ENCODE results near the gene AXIN2. TPM values are rescaled to one million over a fixed set of nuclear protein-coding genes. Genes with fewer than 3 reads are reported as not detected.

The AXIN2 gene
- total RNA-seq, 2 experiments from 2014 or later: 2.3 to 2.5 TPM

DNA sequence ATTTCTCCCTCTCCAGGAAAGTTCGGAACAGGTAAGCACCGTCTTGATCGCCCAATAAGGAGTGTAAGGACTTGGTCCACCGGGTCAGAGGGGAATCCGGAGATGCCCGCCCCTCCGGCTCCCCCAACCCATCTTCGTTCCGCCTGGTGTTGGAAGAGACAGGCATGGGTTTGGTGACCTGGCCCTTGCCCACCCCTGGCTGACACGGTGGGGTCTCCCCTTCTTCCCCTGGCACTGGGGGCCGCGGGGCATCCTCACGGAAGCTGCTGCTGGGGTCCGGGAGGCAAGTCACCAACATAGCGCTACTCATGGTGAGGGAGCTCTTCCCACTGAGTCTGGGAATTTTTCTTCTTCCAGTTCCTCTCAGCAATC lies 3.2 kb downstream of the AXIN2 start:
- intact Hi-C loops (cut with micrococcal nuclease): loop anchor here (5.0 kb wide), 1 partner anchor 296 kb away; no protein-coding TSS in a partner anchor
- no peak for DNase-seq
- H3K27ac Mint-ChIP-seq: no peak overlapping the region
- no peaks in the 10 kb centered on the region for H3K36me3 Mint-ChIP-seq (ENCODE audit: low read depth)
- no peaks in the 10 kb centered on the region for H3K9me3 Mint-ChIP-seq
- H3K4me3 Mint-ChIP-seq: peak overlapping the region; percentile 85
- peaks cover 31% of the 10 kb centered on the region for H3K4me1 Mint-ChIP-seq (ENCODE audit: low read depth)
- CTCF ChIA-PET: interaction anchor here (1.1 to 3.1 kb wide), 4 partner anchors 8 to 264 kb away, joined by 3 to 22 read pairs (median 4); no protein-coding TSS in a partner anchor
- H3K27me3 Mint-ChIP-seq (ENCODE audit: low read depth): peaks cover 2% of the 10 kb centered on the region

DNA sequence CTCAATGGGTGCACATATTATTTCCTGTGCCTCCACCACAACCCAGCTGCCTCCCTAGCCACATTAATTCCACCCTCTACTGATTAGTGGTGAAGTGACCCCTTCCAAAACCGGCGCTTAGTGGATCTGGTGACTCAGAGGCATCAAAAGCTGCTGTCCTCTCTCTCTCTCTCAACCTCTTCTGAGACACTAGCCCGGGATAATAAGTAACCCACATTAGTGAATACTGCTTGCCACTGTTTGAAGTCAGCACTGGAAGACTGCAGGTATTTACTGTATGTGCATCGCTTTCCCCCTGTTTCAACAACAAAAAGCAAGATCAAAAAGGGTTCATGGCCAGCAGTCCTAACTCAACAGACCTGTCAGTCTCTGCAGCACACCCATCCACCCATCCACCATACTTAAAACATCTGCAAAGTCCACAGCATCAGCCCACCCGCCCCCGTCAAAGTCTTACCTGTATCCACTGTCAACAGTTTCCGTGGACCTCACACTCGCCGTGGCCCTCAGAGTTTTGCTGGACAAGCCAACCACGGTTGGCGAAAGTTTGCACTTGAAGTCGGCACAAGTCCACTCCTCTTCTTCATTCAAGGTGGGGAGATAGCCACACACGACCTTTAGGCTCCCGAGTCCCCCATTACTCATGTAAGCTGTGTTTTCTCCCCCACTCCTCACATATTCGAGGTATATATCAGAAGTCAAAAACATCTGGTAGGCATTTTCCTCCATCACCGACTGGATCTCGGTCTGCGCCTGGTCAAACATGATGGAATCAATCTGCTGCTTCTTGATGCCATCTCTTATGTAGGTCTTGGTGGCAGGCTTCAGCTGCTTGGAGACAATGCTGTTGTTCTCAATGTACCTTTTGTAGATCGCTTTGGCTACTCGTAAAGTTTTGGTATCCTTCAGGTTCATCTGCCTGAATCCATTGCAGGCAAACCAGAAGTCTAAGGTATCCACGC lies 3.8 kb downstream of the AXIN2 start:
- H3K27ac Mint-ChIP-seq: no peak overlapping the region
- intact Hi-C loops (cut with micrococcal nuclease): loop anchor here (2.0 to 5.0 kb wide), 3 partner anchors 139 to 295 kb away; no protein-coding TSS in a partner anchor

DNA sequence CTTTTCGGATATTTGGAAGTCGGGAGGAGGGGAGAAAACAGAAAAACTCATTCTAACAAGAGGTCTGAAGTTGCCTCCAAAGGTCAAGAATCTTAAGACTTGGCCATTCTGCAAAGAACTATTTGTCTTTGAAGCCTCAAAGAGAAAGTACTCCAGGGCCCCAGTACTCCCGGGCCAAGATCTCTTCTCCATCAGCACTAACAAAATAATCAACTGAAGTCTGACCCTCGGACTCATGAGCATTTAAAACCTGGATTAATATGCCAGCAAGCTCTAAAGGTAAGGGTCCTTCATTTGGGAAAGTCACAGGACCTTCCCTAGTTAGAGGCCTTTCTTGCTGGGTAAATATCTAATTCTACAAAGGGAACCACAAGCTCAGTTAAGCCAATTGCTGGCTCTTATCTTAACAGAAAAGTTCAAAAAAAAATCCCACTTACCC lies 4.5 kb downstream of the AXIN2 start:
- Mint-ChIP-seq H3K9me3 (no peaks in the 10 kb centered on the region), H3K36me3 (ENCODE audit: low read depth) (peaks cover 3% of the 10 kb centered on the region), H3K27me3 (ENCODE audit: low read depth) (peaks cover 2% of the 10 kb centered on the region), H3K4me1 (ENCODE audit: low read depth) (peaks cover 33% of the 10 kb centered on the region), H3K27ac (no peak overlapping the region), H3K4me3 (no peak overlapping the region)
- no peak for DNase-seq
- CTCF ChIA-PET: interaction anchor here (0.6 to 3.1 kb wide), 13 partner anchors 18 to 1171 kb away, joined by 3 to 22 read pairs (median 4); no protein-coding TSS in a partner anchor
- intact Hi-C loops (cut with micrococcal nuclease): loop anchor here (1.0 to 5.0 kb wide), 8 partner anchors 10 to 431 kb away; no protein-coding TSS in a partner anchor

More for the DNA sequence above, 3.8 kb downstream of the AXIN2 start:
- Mint-ChIP-seq H3K36me3 (ENCODE audit: low read depth) (peaks cover 3% of the 10 kb centered on the region), H3K4me1 (ENCODE audit: low read depth) (peaks cover 32% of the 10 kb centered on the region), H3K4me3 (no peak overlapping the region), H3K27me3 (ENCODE audit: low read depth) (peaks cover 2% of the 10 kb centered on the region), H3K9me3 (no peaks in the 10 kb centered on the region)
- CTCF ChIA-PET: interaction anchor here (0.6 to 3.1 kb wide), 13 partner anchors 19 to 1170 kb away, joined by 3 to 22 read pairs (median 4); no protein-coding TSS in a partner anchor
- DNase-seq: peak; percentile 30

GRCh38 chr17:65556014-65556909 lies 5.2 kb downstream of the AXIN2 start:
- DNase-seq: peak; percentile 95
- peaks cover 2% of the 10 kb centered on the region for H3K27me3 Mint-ChIP-seq (ENCODE audit: low read depth)
- intact Hi-C loops (cut with micrococcal nuclease): loop anchor here (1.0 to 5.0 kb wide), 8 partner anchors 9 to 432 kb away; no protein-coding TSS in a partner anchor
- peaks cover 3% of the 10 kb centered on the region for H3K36me3 Mint-ChIP-seq (ENCODE audit: low read depth)
- CTCF ChIA-PET: interaction anchor here (0.6 to 3.1 kb wide), 18 partner anchors 12 to 1172 kb away, joined by 3 to 22 read pairs (median 4); no protein-coding TSS in a partner anchor
- peaks cover 35% of the 10 kb centered on the region for H3K4me1 Mint-ChIP-seq (ENCODE audit: low read depth)
- H3K27ac Mint-ChIP-seq: no peak overlapping the region
- no peak overlapping the region for H3K4me3 Mint-ChIP-seq
- H3K9me3 Mint-ChIP-seq: no peaks in the 10 kb centered on the region

GRCh38 chr17:65554553-65555223 lies 6.8 kb downstream of the AXIN2 start:
- CTCF ChIA-PET: no interaction called here
- DNase-seq: no peak
- H3K9me3 Mint-ChIP-seq: no peaks in the 10 kb centered on the region
- peaks cover 47% of the 10 kb centered on the region for H3K4me1 Mint-ChIP-seq (ENCODE audit: low read depth)
- H3K36me3 Mint-ChIP-seq (ENCODE audit: low read depth): peaks cover 6% of the 10 kb centered on the region
- H3K27ac Mint-ChIP-seq: no peak overlapping the region
- H3K27me3 Mint-ChIP-seq (ENCODE audit: low read depth): peaks cover 2% of the 10 kb centered on the region
- intact Hi-C loops (cut with micrococcal nuclease): loop anchor here (2.0 to 5.0 kb wide), 2 partner anchors 188 to 292 kb away; no protein-coding TSS in a partner anchor
- no peak overlapping the region for H3K4me3 Mint-ChIP-seq

- peaks cover 6% of the 10 kb centered on the region for H3K36me3 Mint-ChIP-seq (ENCODE audit: low read depth)
- H3K4me3 Mint-ChIP-seq: peak overlapping the region; percentile 42
- peak; percentile 30 for DNase-seq
- peak overlapping the region; percentile 65 for H3K27ac Mint-ChIP-seq
- intact Hi-C loops (cut with micrococcal nuclease): loop anchor here (1.0 to 2.0 kb wide), 5 partner anchors 15 to 195 kb away; no protein-coding TSS in a partner anchor
- H3K27me3 Mint-ChIP-seq (ENCODE audit: low read depth): no peaks in the 10 kb centered on the region
- H3K9me3 Mint-ChIP-seq: no peaks in the 10 kb centered on the region
- H3K4me1 Mint-ChIP-seq (ENCODE audit: low read depth): peaks cover 47% of the 10 kb centered on the region
- CTCF ChIA-PET: interaction anchor here (0.6 kb wide), 1 partner anchor 507 kb away, joined by 3 read pairs; no protein-coding TSS in a partner anchor
These were observed 7.5 kb downstream of the AXIN2 start for GRCh38 chr17:65553646-65554552.

GRCh38 chr17:65553009-65553645 lies 8.3 kb downstream of the AXIN2 start:
- Mint-ChIP-seq H3K27ac (peak overlapping the region; percentile 65), H3K27me3 (ENCODE audit: low read depth) (no peaks in the 10 kb centered on the region)
- intact Hi-C loops (cut with micrococcal nuclease): loop anchor here (1.0 to 2.0 kb wide), 4 partner anchors 14 to 194 kb away; no protein-coding TSS in a partner anchor

DNA sequence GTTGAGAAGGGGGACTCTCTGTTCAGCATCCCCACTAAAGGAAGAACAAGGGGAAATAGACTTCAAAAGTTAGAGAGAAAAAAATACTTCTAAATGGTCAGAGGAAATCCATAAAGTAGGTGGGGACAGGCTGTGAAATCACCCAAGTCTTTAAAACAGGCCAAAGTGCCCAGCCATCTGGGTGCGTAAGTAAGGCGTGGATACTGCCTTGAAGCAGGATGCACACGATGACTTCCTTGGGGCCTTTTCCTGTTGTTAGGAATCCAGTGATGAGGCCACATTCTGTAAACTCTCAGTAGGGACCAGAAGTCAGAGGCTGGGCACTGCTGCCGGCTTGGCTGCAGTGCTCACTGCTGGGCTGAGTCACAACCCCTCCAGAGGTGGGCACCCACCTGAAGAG lies 9.2 kb downstream of the AXIN2 start:
- Mint-ChIP-seq H3K4me3 (no peak overlapping the region), H3K27me3 (ENCODE audit: low read depth) (no peaks in the 10 kb centered on the region), H3K27ac (no peak overlapping the region), H3K9me3 (no peaks in the 10 kb centered on the region), H3K36me3 (ENCODE audit: low read depth) (peaks cover 19% of the 10 kb centered on the region), H3K4me1 (ENCODE audit: low read depth) (peaks cover 56% of the 10 kb centered on the region)
- CTCF ChIA-PET: no interaction called here
- intact Hi-C loops (cut with micrococcal nuclease): loop anchor here (2.0 kb wide), 1 partner anchor 13 kb away; no protein-coding TSS in a partner anchor
- DNase-seq: no peak

More at GRCh38 chr17:65553009-65553645, 8.3 kb downstream of the AXIN2 start:
- peaks cover 14% of the 10 kb centered on the region for H3K36me3 Mint-ChIP-seq (ENCODE audit: low read depth)
- CTCF ChIA-PET: interaction anchor here (0.7 kb wide), 1 partner anchor 610 kb away, joined by 3 read pairs; no protein-coding TSS in a partner anchor
- H3K9me3 Mint-ChIP-seq: no peaks in the 10 kb centered on the region
- peak overlapping the region; percentile 41 for H3K4me3 Mint-ChIP-seq
- no peak for DNase-seq
- peaks cover 49% of the 10 kb centered on the region for H3K4me1 Mint-ChIP-seq (ENCODE audit: low read depth)

GRCh38 chr17:65551267-65552040 lies 10.0 kb downstream of the AXIN2 start:
- CTCF ChIA-PET: no interaction called here
- H3K9me3 Mint-ChIP-seq: no peaks in the 10 kb centered on the region
- H3K27me3 Mint-ChIP-seq (ENCODE audit: low read depth): no peaks in the 10 kb centered on the region
- peaks cover 63% of the 10 kb centered on the region for H3K4me1 Mint-ChIP-seq (ENCODE audit: low read depth)
- H3K36me3 Mint-ChIP-seq (ENCODE audit: low read depth): peaks cover 20% of the 10 kb centered on the region
- no peak for DNase-seq
- H3K27ac Mint-ChIP-seq: no peak overlapping the region
- H3K4me3 Mint-ChIP-seq: no peak overlapping the region
- intact Hi-C loops (cut with micrococcal nuclease): loop anchor here (2.0 kb wide), 1 partner anchor 13 kb away; no protein-coding TSS in a partner anchor
